SK-N-SH (cell line): ENCODE measurements around the gene IFITM1. TPM values are rescaled to one million over a fixed set of nuclear protein-coding genes. Genes with fewer than 3 reads are reported as not detected.
"Not testable (repeated sequence)": the region's sequence is repeated elsewhere in the genome, so short reads cannot be mapped to it uniquely, and the experiment has no call there.

Source experiments
- CTCF ChIA-PET: fragments of 300-600, 350-600 bp; formaldehyde crosslinking; extraction: SDS; loops from one replicate; lab custom pipeline; 2021; lab: Yijun Ruan, JAX
- POLR2A ChIA-PET: fragments of 350-600 bp; sonication (Branson Sonifier 250); formaldehyde crosslinking; extraction: SDS; loops from one replicate; lab custom pipeline; 2020; ENCODE audit warnings: antibody characterized with exemption, inconsistent platforms; lab: Yijun Ruan, JAX
- DNase-seq: peaks from one replicate; pipeline ENCODE4 v3.0.0; 2012
- H2AFZ ChIP-seq: fragments of 200-600 bp; sonication (generic); 2 replicates; pipeline ENCODE4 v1.8.1; 2016; ENCODE audit warnings: antibody characterized with exemption, mild to moderate bottlenecking, low read depth
- H3F3A ChIP-seq: fragments of 200-600 bp; sonication (generic); replicated peaks from 2 replicates; pipeline ENCODE3; 2016; ENCODE audit warnings: antibody characterized with exemption, mild to moderate bottlenecking; ENCODE audit not compliant: insufficient read depth
- H3K27ac ChIP-seq, 2 experiments: fragments of 200-500 bp in 1 of 2; fragments of 200-600 bp in 1 of 2; sonication (Bioruptor generic) in 1 of 2; sonication (generic), shearing (Covaris generic) in 1 of 2; 2 replicates each; pipeline versions ENCODE4 v1.5.1 to v1.6.1; 2014 to 2016; ENCODE audit warnings: low read depth in 2 of 2, inconsistent platforms in 1 of 2, low read length in 1 of 2, mild to moderate bottlenecking in 1 of 2, mixed read lengths in 1 of 2
- H3K27me3 ChIP-seq: fragments of 200-600 bp; sonication (generic), shearing (Covaris generic); 2 replicates; pipeline ENCODE4 v1.6.1; 2016; ENCODE audit warnings: mixed run types; ENCODE audit not compliant: insufficient read depth
- H3K36me3 ChIP-seq, 2 experiments: fragments of 200-500 bp in 1 of 2; fragments of 200-600 bp in 1 of 2; sonication (Bioruptor generic) in 1 of 2; sonication (generic) in 1 of 2; replicated peaks in 1 of 2; 2 replicates each; pipeline versions ENCODE3 to v1.5.1; 2014 to 2016; ENCODE audit warnings: low read length in 1 of 2, mild to moderate bottlenecking in 1 of 2; ENCODE audit not compliant: insufficient read depth in 2 of 2, control insufficient read depth in 1 of 2
- H3K4me1 ChIP-seq, 2 experiments: fragments of 200-500 bp in 1 of 2; fragments of 200-600 bp in 1 of 2; sonication (Bioruptor generic) in 1 of 2; sonication (generic), shearing (Covaris generic) in 1 of 2; 2 replicates each; pipeline versions ENCODE4 v1.5.1 to v1.6.1; 2014 to 2016; ENCODE audit warnings: low read depth in 1 of 2, low read length in 1 of 2, mixed run types in 1 of 2; ENCODE audit not compliant: insufficient read depth in 2 of 2, control insufficient read depth in 1 of 2
- H3K4me2 ChIP-seq: fragments of 200-600 bp; sonication (generic), shearing (Covaris generic); 2 replicates; pipeline ENCODE4 v1.6.1; 2017; ENCODE audit warnings: mixed run types
- H3K4me3 ChIP-seq, 2 experiments: fragments of 200-500 bp in 1 of 2; fragments of 200-600 bp in 1 of 2; sonication (Bioruptor generic) in 1 of 2; sonication (generic), shearing (Covaris generic) in 1 of 2; 2 replicates each; pipeline versions ENCODE4 v1.5.1 to v1.8.1; 2014 to 2016; ENCODE audit warnings: low read depth in 2 of 2, inconsistent platforms in 1 of 2, low read length in 1 of 2, mild to moderate bottlenecking in 1 of 2, mixed read lengths in 1 of 2, moderate library complexity in 1 of 2
- H3K79me2 ChIP-seq: fragments of 200-600 bp; sonication (generic); 2 replicates; pipeline ENCODE4 v1.8.1; 2017; ENCODE audit warnings: mild to moderate bottlenecking; ENCODE audit not compliant: insufficient read depth
- H3K9ac ChIP-seq: fragments of 200-600 bp; sonication (generic); 2 replicates; pipeline ENCODE4 v1.6.1; 2017; ENCODE audit warnings: mixed run types
- H3K9me2 ChIP-seq: fragments of 200-600 bp; sonication (generic); 2 replicates; pipeline ENCODE4 v1.6.1; 2017; ENCODE audit warnings: mixed run types
- H3K9me3 ChIP-seq: fragments of 200-600 bp; sonication (generic); 2 replicates; pipeline ENCODE4 v1.6.1; 2017; ENCODE audit warnings: mixed run types, mild to moderate bottlenecking, moderate library complexity
- H4K20me1 ChIP-seq: fragments of 200-600 bp; sonication (generic); 2 replicates; pipeline ENCODE4 v1.6.1; 2017; ENCODE audit warnings: mild to moderate bottlenecking, mixed run types; ENCODE audit not compliant: insufficient read depth
- CHD2 ChIP-seq: fragments of 150-350 bp; IDR thresholded peaks from 2 replicates; pipeline ENCODE4 v1.6.1; 2018; ENCODE audit warnings: low read length; ENCODE audit not compliant: partially characterized antibody
- CTCF ChIP-seq: fragments of 200-600 bp; sonication (generic); IDR thresholded peaks from 2 replicates; pipeline ENCODE4 v1.6.1; 2017; ENCODE audit warnings: antibody characterized with exemption, mild to moderate bottlenecking, moderate library complexity
- EP300 ChIP-seq, 2 experiments: IDR thresholded peaks; 2 replicates each; pipeline versions ENCODE4 v1.4.0 to v1.6.1; 2012; ENCODE audit warnings: borderline replicate concordance in 1 of 2, low read depth in 1 of 2, low read length in 1 of 2
- FOSL2 ChIP-seq: IDR thresholded peaks from 2 replicates; pipeline ENCODE4 v1.4.0; 2012; ENCODE audit warnings: low read depth, mild to moderate bottlenecking, moderate library complexity, borderline replicate concordance
- GABPA ChIP-seq: IDR thresholded peaks from 2 replicates; pipeline ENCODE4 v1.4.0; 2012; ENCODE audit warnings: low read depth, mild to moderate bottlenecking
- GATA2 ChIP-seq: sonication (generic); formaldehyde crosslinking; IDR thresholded peaks from 2 replicates; pipeline ENCODE4 v1.5.0; 2020; ENCODE audit warnings: mild to moderate bottlenecking, missing genetic modification reagents
- NRF1 ChIP-seq: IDR thresholded peaks from 2 replicates; pipeline ENCODE4 v1.6.1; 2012; ENCODE audit warnings: low read depth, mild to moderate bottlenecking, low read length
- POLR2AphosphoS5 ChIP-seq: IDR thresholded peaks from 2 replicates; pipeline ENCODE4 v1.6.1; 2012; ENCODE audit warnings: low read depth, low read length
- REST ChIP-seq: IDR thresholded peaks from 2 replicates; pipeline ENCODE4 v1.6.1; 2012; ENCODE audit warnings: mild to moderate bottlenecking, low read depth, low read length, moderate library complexity
- RFX5 ChIP-seq: IDR thresholded peaks from 2 replicates; pipeline ENCODE4 v1.6.1; 2012; ENCODE audit warnings: mild to moderate bottlenecking, improper control_type of control experiment, low read length
- SIN3A ChIP-seq: IDR thresholded peaks from 2 replicates; pipeline ENCODE4 v1.6.1; 2012; ENCODE audit warnings: low read depth, mild to moderate bottlenecking, low read length, moderate library complexity, borderline replicate concordance
- TAF1 ChIP-seq: IDR thresholded peaks from 2 replicates; pipeline ENCODE4 v1.6.1; 2012; ENCODE audit warnings: low read depth, mild to moderate bottlenecking, low read length, moderate library complexity, borderline replicate concordance
- TCF12 ChIP-seq: IDR thresholded peaks from 2 replicates; pipeline ENCODE4 v1.4.0; 2012
- TEAD4 ChIP-seq: IDR thresholded peaks from 2 replicates; pipeline ENCODE4 v1.4.0; 2012; ENCODE audit warnings: mild to moderate bottlenecking, borderline replicate concordance; ENCODE audit not compliant: insufficient read depth
- USF2 ChIP-seq: fragments of 150-350 bp; IDR thresholded peaks from 2 replicates; pipeline ENCODE4 v1.6.1; 2017; ENCODE audit warnings: antibody characterized with exemption, low read length, low read depth, borderline replicate concordance
- ZBTB33 ChIP-seq: IDR thresholded peaks from 2 replicates; pipeline ENCODE4 v1.4.0; 2012; ENCODE audit warnings: low read depth, borderline replicate concordance
- WGBS: methylation state at CpG from one replicate; pipeline ENCODE4 v1.1.6; 2017; ENCODE audit warnings: low lambda C conversion rate; 5-methylcytosine and 5-hydroxymethylcytosine counted together
- polyA plus RNA-seq, 3 experiments: library from polyadenylated mRNA; depleted of rRNA; stranded (reverse); fragments of >200 nt; gene quantifications; 2 replicates each; pipeline ENCODE4 v1.2.3, GENCODE V29; 2012

IFITM1 gene
- polyA plus RNA-seq, 1 of the 3 experiments (the other 2 are of a cell fraction): 19.4 TPM

GRCh38 chr11:332651-333480 is 19.0 kb downstream of the IFITM1 start:
- TF ChIP-seq TAF1: no peak
- no peak for TF ChIP-seq GATA2 (CRISPR knock-in tag)
- TF ChIP-seq NRF1: no peak
- no peak for TF ChIP-seq POLR2AphosphoS5
- no peak for TF ChIP-seq USF2
- no peak for TF ChIP-seq GABPA
- TF ChIP-seq CTCF: no peak
- TF ChIP-seq SIN3A: no peak
- TF ChIP-seq REST: no peak
- TF ChIP-seq TCF12: no peak
- no peak for TF ChIP-seq ZBTB33
- TF ChIP-seq EP300 (IDR thresholded peaks at IDR 0.05; ENCODE audit: borderline replicate concordance in 1 of 2, low read depth in 1 of 2, low read length in 1 of 2): no peak
- no peak for TF ChIP-seq CHD2
- TF ChIP-seq TEAD4: no peak
- TF ChIP-seq RFX5: no peak
- no peak for TF ChIP-seq FOSL2
- TF ChIP-seq, all 33 proteins: peak for 0
- DNase-seq: no peak
- Histone ChIP-seq H3K4me3 (no peak overlapping the region), H3K4me2 (no peak overlapping the region), H3K9ac (no peak overlapping the region), H3K36me3 (no peaks in the 10 kb centered on the region), H3K27me3 (no peaks in the 10 kb centered on the region), H3K27ac (no peak overlapping the region), H3K9me3 (no peaks in the 10 kb centered on the region), H3F3A (no peaks in the 10 kb centered on the region), H2AFZ (no peak overlapping the region), H3K9me2 (no peaks in the 10 kb centered on the region), H4K20me1 (no peaks in the 10 kb centered on the region), H3K4me1 (no peaks in the 10 kb centered on the region; a peak in 1 of 4 replicates), H3K79me2 (no peaks in the 10 kb centered on the region)
- ChIA-PET CTCF (interaction anchor here (1.2 to 1.3 kb wide), 2 partner anchors 27 to 74 kb away, joined by 3 to 4 read pairs; no protein-coding TSS in a partner anchor), POLR2A (no interaction called here)
- 53% methylated on average over 12 of the region's 23 CpGs for WGBS

- CTCF ChIA-PET: interaction anchor here (1.2 to 1.3 kb wide), 2 partner anchors 28 to 73 kb away, joined by 3 to 4 read pairs; no protein-coding TSS in a partner anchor
- H3K9me2 ChIP-seq, H3K79me2 ChIP-seq, DNase-seq, H3K4me2 ChIP-seq, H3K27me3 ChIP-seq, H3K9me3 ChIP-seq, H3K27ac ChIP-seq, POLR2A ChIA-PET, H3K9ac ChIP-seq, H3K4me3 ChIP-seq, H3K36me3 ChIP-seq, H3F3A ChIP-seq, H3K4me1 ChIP-seq, H2AFZ ChIP-seq, H4K20me1 ChIP-seq: not testable (repeated sequence)
- 81% methylated on average over 17 of the region's 17 CpGs for WGBS
Observed at GRCh38 chr11:333616-334263, 19.9 kb downstream of the IFITM1 start.
